ENCODE results near the gene IFI35.
"Not testable (repeated sequence)": the region's sequence is repeated elsewhere in the genome, so short reads cannot be mapped to it uniquely, and the experiment has no call there.

Gene IFI35

GRCh38 chr17:42999003-42999525, 7.5 kb upstream of the IFI35 start:
- no peak for DNase-seq (ENCODE audit: extremely low read depth, low read depth)
- no peak for TF ChIP-seq CTCF (IDR thresholded peaks at IDR 0.05; ENCODE audit: low read depth, low read length, missing control alignments)
- peak overlapping the region; percentile 100 for H3K4me3 ChIP-seq (replicated peaks; ENCODE audit: low read depth, low read length)

- peak overlapping the region; percentile 100 for H3K4me3 ChIP-seq (replicated peaks; ENCODE audit: low read depth, low read length)
- not testable (repeated sequence) for DNase-seq (ENCODE audit: extremely low read depth, low read depth)
These were observed 5.7 kb upstream of the IFI35 start for GRCh38 chr17:43000894-43001293.

GRCh38 chr17:43003542-43004172, 2.9 kb upstream of the IFI35 start:
- no peak overlapping the region for H3K4me3 ChIP-seq (replicated peaks; ENCODE audit: low read depth, low read length)
- DNase-seq (ENCODE audit: extremely low read depth, low read depth) = no peak
- no peak for TF ChIP-seq CTCF (IDR thresholded peaks at IDR 0.05; ENCODE audit: low read depth, low read length, missing control alignments)

GRCh38 chr17:43010667-43011308, 4.2 kb downstream of the IFI35 start:
- no peak for TF ChIP-seq CTCF (IDR thresholded peaks at IDR 0.05; ENCODE audit: low read depth, low read length, missing control alignments)
- H3K4me3 ChIP-seq (replicated peaks; ENCODE audit: low read depth, low read length) = no peak overlapping the region
- no peak for DNase-seq (ENCODE audit: extremely low read depth, low read depth)

GRCh38 chr17:43011728-43012472, 5.3 kb downstream of the IFI35 start:
- H3K4me3 ChIP-seq (replicated peaks; ENCODE audit: low read depth, low read length) = no peak overlapping the region
- no peak for TF ChIP-seq CTCF (IDR thresholded peaks at IDR 0.05; ENCODE audit: low read depth, low read length, missing control alignments)
- no peak for DNase-seq (ENCODE audit: extremely low read depth, low read depth)

- H3K4me3 ChIP-seq (replicated peaks; ENCODE audit: low read depth, low read length) = no peak overlapping the region
- no peak for DNase-seq (ENCODE audit: extremely low read depth, low read depth)
- no peak for TF ChIP-seq CTCF (IDR thresholded peaks at IDR 0.05; ENCODE audit: low read depth, low read length, missing control alignments)
These were observed 6.7 kb downstream of the IFI35 start for GRCh38 chr17:43013296-43013695.

- DNase-seq (ENCODE audit: extremely low read depth, low read depth) = no peak
- H3K4me3 ChIP-seq (replicated peaks; ENCODE audit: low read depth, low read length) = no peak overlapping the region
- no peak for TF ChIP-seq CTCF (IDR thresholded peaks at IDR 0.05; ENCODE audit: low read depth, low read length, missing control alignments)
These were observed 7.5 kb downstream of the IFI35 start for GRCh38 chr17:43014020-43014648.
